Mesendoderm (in vitro differentiated cells): ENCODE results near the gene FGG.

Experiments
- DNase-seq: peaks from one replicate; pipeline ENCODE4 v3.0.0; 2013
- H2AK5ac ChIP-seq: 2 replicates; pipeline ENCODE4 v1.6.1; 2013; ENCODE audit warnings: low read length, inconsistent platforms
- H2BK120ac ChIP-seq: 2 replicates; pipeline ENCODE4 v1.6.1; 2013; ENCODE audit warnings: low read depth, mild to moderate bottlenecking, low read length, moderate library complexity, mixed read lengths
- H2BK15ac ChIP-seq: replicated peaks from 2 replicates; pipeline ENCODE4 v1.6.1; 2013; ENCODE audit warnings: low read depth, mild to moderate bottlenecking, moderate library complexity
- H2BK5ac ChIP-seq: 2 replicates; pipeline ENCODE4 v1.6.1; 2013; ENCODE audit warnings: low read length, inconsistent platforms
- H3K18ac ChIP-seq: 2 replicates; pipeline ENCODE4 v1.6.1; 2013; ENCODE audit warnings: mild to moderate bottlenecking, low read length, mixed read lengths
- H3K23ac ChIP-seq: one replicate; pipeline ENCODE4 v1.6.1; 2013; ENCODE audit warnings: low read length
- H3K27ac ChIP-seq: 2 replicates; pipeline ENCODE4 v1.5.1; 2013; ENCODE audit warnings: low read depth, mild to moderate bottlenecking, inconsistent platforms, low read length, moderate library complexity
- H3K27me3 ChIP-seq: 2 replicates; pipeline ENCODE4 v1.6.1; 2013; ENCODE audit warnings: low read length, control low read depth, mild to moderate bottlenecking, inconsistent platforms; ENCODE audit not compliant: insufficient read depth, poor library complexity
- H3K36me3 ChIP-seq: 2 replicates; pipeline ENCODE4 v1.6.1; 2013; ENCODE audit warnings: low read length, inconsistent platforms; ENCODE audit not compliant: control insufficient read depth, insufficient read depth
- H3K4ac ChIP-seq: one replicate; pipeline ENCODE4 v1.6.1; 2013; ENCODE audit warnings: low read depth, mild to moderate bottlenecking, low read length, moderate library complexity
- H3K4me1 ChIP-seq: 2 replicates; pipeline ENCODE4 v1.6.1; 2013; ENCODE audit warnings: low read depth, low read length, inconsistent platforms; ENCODE audit not compliant: control insufficient read depth
- H3K4me2 ChIP-seq: 2 replicates; pipeline ENCODE4 v1.6.1; 2013; ENCODE audit warnings: low read length
- H3K4me3 ChIP-seq: 2 replicates; pipeline ENCODE4 v1.5.1; 2013; ENCODE audit warnings: mild to moderate bottlenecking, low read length
- H3K56ac ChIP-seq: one replicate; pipeline ENCODE4 v1.6.1; 2013; ENCODE audit warnings: low read length
- H3K79me1 ChIP-seq: 2 replicates; pipeline ENCODE4 v1.6.1; 2013; ENCODE audit warnings: low read length, inconsistent platforms
- H3K79me2 ChIP-seq: 2 replicates; pipeline ENCODE4 v1.6.1; 2013; ENCODE audit warnings: mild to moderate bottlenecking, low read length; ENCODE audit not compliant: control insufficient read depth, insufficient read depth
- H3K9ac ChIP-seq: 2 replicates; pipeline ENCODE4 v1.6.1; 2013; ENCODE audit warnings: low read length, inconsistent platforms
- H4K5ac ChIP-seq: one replicate; pipeline ENCODE4 v1.6.1; 2013; ENCODE audit warnings: low read length
- H4K8ac ChIP-seq: one replicate; pipeline ENCODE4 v1.6.1; 2013; ENCODE audit warnings: low read depth, mild to moderate bottlenecking, control low read depth, low read length, moderate library complexity
- WGBS: extraction: QIAGEN DNeasy Blood & Tissue Kit; methylation state at CpG from one replicate; pipeline ENCODE4 v1.1.7; 2013; ENCODE audit warnings: low lambda C conversion rate, missing lambda C conversion rate; ENCODE audit not compliant: insufficient coverage; ENCODE audit errors: extremely low coverage; 5-methylcytosine and 5-hydroxymethylcytosine counted together

The FGG gene

DNA sequence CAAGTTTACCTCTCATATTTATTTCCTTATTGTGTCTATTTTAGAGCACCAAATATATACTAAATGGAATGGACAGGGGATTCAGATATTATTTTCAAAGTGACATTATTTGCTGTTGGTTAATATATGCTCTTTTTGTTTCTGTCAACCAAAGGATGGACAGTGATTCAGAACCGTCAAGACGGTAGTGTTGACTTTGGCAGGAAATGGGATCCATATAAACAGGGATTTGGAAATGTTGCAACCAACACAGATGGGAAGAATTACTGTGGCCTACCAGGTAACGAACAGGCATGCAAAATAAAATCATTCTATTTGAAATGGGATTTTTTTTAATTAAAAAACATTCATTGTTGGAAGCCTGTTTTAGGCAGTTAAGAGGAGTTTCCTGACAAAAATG, 43.4 kb downstream of the FGG start:
- Histone ChIP-seq H3K4ac (no peak overlapping the region), H3K79me1 (no peaks in the 10 kb centered on the region), H3K4me2 (no peak overlapping the region), H2BK120ac (no peak overlapping the region), H2BK15ac (no peak overlapping the region), H3K18ac (no peak overlapping the region), H3K79me2 (no peaks in the 10 kb centered on the region), H3K27me3 (no peaks in the 10 kb centered on the region), H3K4me1 (no peaks in the 10 kb centered on the region), H4K8ac (no peak overlapping the region), H2BK5ac (no peak overlapping the region), H2AK5ac (no peak overlapping the region), H3K4me3 (no peak overlapping the region), H3K56ac (no peak overlapping the region), H3K23ac (no peak overlapping the region), H4K5ac (no peak overlapping the region), H3K36me3 (no peaks in the 10 kb centered on the region), H3K9ac (no peak overlapping the region), H3K27ac (no peak overlapping the region)
- WGBS, result no CpG with 5 or more reads among the region's 3 CpGs
- DNase-seq, result no peak

DNA sequence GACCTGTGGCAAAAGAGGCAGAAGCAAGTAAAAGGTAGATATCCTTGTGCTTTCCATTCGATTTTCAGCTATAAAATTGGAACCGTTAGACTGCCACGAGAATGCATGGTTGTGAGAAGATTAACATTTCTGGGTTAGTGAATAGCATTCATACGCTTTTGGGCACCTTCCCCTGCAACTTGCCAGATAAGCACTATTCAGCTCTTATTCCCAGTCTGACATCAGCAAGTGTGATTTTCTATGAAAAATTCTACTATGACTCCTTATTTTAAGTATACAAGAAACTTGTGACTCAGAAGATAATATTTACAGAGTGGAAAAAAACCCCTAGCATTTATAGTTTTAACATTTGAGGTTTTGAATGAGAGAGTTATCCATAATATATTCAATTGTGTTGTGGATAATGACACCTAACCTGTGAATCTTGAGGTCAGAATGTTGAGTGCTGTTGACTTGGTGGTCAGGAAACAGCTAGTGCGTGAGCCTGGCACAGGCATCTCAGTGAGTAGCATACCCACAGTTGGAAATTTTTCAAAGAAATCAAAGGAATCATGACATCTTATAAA, 45.7 kb downstream of the FGG start:
- no peak overlapping the region for H3K18ac ChIP-seq
- no peak overlapping the region for H2BK5ac ChIP-seq
- H3K4me2 ChIP-seq, result no peak overlapping the region
- no peak overlapping the region for H3K27ac ChIP-seq
- DNase-seq, result no peak
- no peaks in the 10 kb centered on the region for H3K36me3 ChIP-seq
- H3K4me1 ChIP-seq, result no peaks in the 10 kb centered on the region
- H3K79me2 ChIP-seq, result no peaks in the 10 kb centered on the region
- H2AK5ac ChIP-seq, result no peak overlapping the region
- no peak overlapping the region for H3K23ac ChIP-seq
- no peak overlapping the region for H2BK15ac ChIP-seq
- no peak overlapping the region for H4K5ac ChIP-seq
- no peaks in the 10 kb centered on the region for H3K27me3 ChIP-seq
- H2BK120ac ChIP-seq, result no peak overlapping the region
- H3K4me3 ChIP-seq, result no peak overlapping the region
- H3K9ac ChIP-seq, result no peak overlapping the region
- WGBS, result no CpG with 5 or more reads among the region's 5 CpGs
- no peak overlapping the region for H4K8ac ChIP-seq
- H3K4ac ChIP-seq, result no peak overlapping the region
- H3K56ac ChIP-seq, result no peak overlapping the region
- H3K79me1 ChIP-seq, result no peaks in the 10 kb centered on the region

DNA sequence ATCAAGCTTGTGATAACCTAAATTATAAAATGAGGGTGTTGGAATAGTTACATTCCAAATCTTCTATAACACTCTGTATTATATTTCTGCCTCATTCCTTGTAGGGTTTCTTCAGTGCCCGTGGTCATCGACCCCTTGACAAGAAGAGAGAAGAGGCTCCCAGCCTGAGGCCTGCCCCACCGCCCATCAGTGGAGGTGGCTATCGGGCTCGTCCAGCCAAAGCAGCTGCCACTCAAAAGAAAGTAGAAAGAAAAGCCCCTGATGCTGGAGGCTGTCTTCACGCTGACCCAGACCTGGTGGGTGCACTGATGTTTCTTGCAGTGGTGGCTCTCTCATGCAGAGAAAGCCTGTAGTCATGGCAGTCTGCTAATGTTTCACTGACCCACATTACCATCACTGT, 46.8 kb downstream of the FGG start:
- H3K9ac ChIP-seq, result no peak overlapping the region
- H3K36me3 ChIP-seq, result no peaks in the 10 kb centered on the region
- no peak overlapping the region for H3K4ac ChIP-seq
- no peaks in the 10 kb centered on the region for H3K79me1 ChIP-seq
- H2BK15ac ChIP-seq, result no peak overlapping the region
- no peak overlapping the region for H2BK5ac ChIP-seq
- H2AK5ac ChIP-seq, result no peak overlapping the region
- H4K5ac ChIP-seq, result no peak overlapping the region
- H2BK120ac ChIP-seq, result no peak overlapping the region
- H3K79me2 ChIP-seq, result no peaks in the 10 kb centered on the region
- H4K8ac ChIP-seq, result no peak overlapping the region
- H3K4me2 ChIP-seq, result no peak overlapping the region
- no peak overlapping the region for H3K18ac ChIP-seq
- no peak overlapping the region for H3K27ac ChIP-seq
- H3K27me3 ChIP-seq, result no peaks in the 10 kb centered on the region
- DNase-seq, result no peak
- H3K23ac ChIP-seq, result no peak overlapping the region
- no peak overlapping the region for H3K4me3 ChIP-seq
- no CpG with 5 or more reads among the region's 6 CpGs for WGBS
- H3K56ac ChIP-seq, result no peak overlapping the region
- H3K4me1 ChIP-seq, result no peaks in the 10 kb centered on the region

DNA sequence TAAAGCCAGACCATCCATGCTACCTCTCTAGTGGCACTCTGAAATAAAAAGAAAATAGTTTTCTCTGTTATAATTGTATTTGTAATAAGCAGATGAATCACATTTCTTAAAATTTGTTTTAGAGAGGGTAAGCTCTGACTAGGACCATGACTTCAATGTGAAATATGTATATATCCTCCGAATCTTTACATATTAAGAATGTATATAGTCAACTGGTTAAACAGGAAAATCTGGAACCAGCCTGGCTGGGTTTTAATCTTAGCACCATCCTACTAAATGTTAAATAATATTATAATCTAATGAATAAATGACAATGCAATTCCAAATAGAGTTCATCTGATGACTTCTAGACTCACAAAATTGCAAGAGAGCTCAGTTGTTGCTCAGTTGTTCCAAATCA, 48.1 kb downstream of the FGG start:
- Histone ChIP-seq H2BK5ac (no peak overlapping the region), H2AK5ac (no peak overlapping the region), H3K4me2 (no peak overlapping the region), H4K5ac (no peak overlapping the region), H3K18ac (no peak overlapping the region), H3K4me3 (no peak overlapping the region), H3K79me2 (no peaks in the 10 kb centered on the region), H4K8ac (no peak overlapping the region), H3K27ac (no peak overlapping the region), H3K4ac (no peak overlapping the region), H3K79me1 (no peaks in the 10 kb centered on the region), H2BK120ac (no peak overlapping the region), H3K36me3 (no peaks in the 10 kb centered on the region), H3K27me3 (no peaks in the 10 kb centered on the region), H2BK15ac (no peak overlapping the region), H3K4me1 (no peaks in the 10 kb centered on the region), H3K23ac (no peak overlapping the region), H3K9ac (no peak overlapping the region), H3K56ac (no peak overlapping the region)
- no peak for DNase-seq
- no CpG with 5 or more reads among the region's 1 CpG for WGBS

DNA sequence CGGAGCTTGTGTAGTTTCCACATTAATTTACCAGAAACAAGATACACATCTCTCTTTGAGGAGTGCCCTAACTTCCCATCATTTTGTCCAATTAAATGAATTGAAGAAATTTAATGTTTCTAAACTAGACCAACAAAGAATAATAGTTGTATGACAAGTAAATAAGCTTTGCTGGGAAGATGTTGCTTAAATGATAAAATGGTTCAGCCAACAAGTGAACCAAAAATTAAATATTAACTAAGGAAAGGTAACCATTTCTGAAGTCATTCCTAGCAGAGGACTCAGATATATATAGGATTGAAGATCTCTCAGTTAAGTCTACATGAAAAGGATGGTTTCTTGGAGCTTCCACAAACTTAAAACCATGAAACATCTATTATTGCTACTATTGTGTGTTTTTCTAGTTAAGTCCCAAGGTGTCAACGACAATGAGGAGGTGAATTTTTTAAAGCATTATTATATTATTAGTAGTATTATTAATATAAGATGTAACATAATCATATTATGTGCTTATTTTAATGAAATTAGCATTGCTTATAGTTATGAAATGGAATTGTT, 49.7 kb downstream of the FGG start, which contains the start of gene FGB:
FGB (plus strand) TSS at position 315 of the 558 bp plus-strand sequence; CDS start at position 323, 8 bp downstream.
- no peak within 1 kb of the TSS for H3K27ac ChIP-seq
- H3K9ac ChIP-seq, result no peak within 1 kb of the TSS
- no peak within 1 kb of the TSS for H3K4me3 ChIP-seq

DNA sequence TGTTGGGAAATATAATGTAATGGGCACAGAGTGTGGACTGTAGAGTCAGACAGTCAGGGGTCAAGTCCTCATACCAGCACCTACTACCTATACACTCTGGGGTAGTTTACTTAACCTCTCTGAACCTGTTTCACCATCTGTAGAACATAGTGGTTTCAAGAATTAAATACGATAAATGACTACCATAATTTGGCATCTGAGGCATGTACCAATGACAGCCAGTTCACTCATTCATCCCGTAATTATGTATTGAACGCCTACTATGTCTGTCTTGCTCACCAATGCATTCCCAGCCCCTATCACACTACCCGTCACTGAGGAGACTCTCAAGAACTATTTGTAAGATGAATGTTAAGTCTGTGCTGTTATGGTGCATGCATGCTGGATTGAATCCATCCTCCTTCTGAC, 51.6 kb downstream of the FGG start:
- H2AK5ac ChIP-seq, result no peak overlapping the region
- DNase-seq, result no peak
- H3K27ac ChIP-seq, result no peak overlapping the region

More for the DNA sequence above, 49.7 kb downstream of the FGG start, which contains the start of gene FGB:
- H2BK15ac ChIP-seq, result no peak within 1 kb of the TSS
- no peak within 1 kb of the TSS for H4K5ac ChIP-seq
- H3K4me1 ChIP-seq, result no peaks in the 10 kb centered on the region
- no peak within 1 kb of the TSS for H3K4me2 ChIP-seq
- H3K79me1 ChIP-seq, result no peaks in the 10 kb centered on the region
- no peak within 1 kb of the TSS for H2BK120ac ChIP-seq
- WGBS, result no CpG with 5 or more reads among the region's 2 CpGs
- no peaks in the 10 kb centered on the region for H3K36me3 ChIP-seq
- H3K27me3 ChIP-seq, result no peaks in the 10 kb centered on the region
- no peaks in the 10 kb centered on the region for H3K79me2 ChIP-seq
- no peak within 1 kb of the TSS for H2AK5ac ChIP-seq
- no peak for DNase-seq
- no peak within 1 kb of the TSS for H4K8ac ChIP-seq
- no peak within 1 kb of the TSS for H2BK5ac ChIP-seq
- no peak within 1 kb of the TSS for H3K56ac ChIP-seq
- H3K18ac ChIP-seq, result no peak within 1 kb of the TSS
- H3K23ac ChIP-seq, result no peak within 1 kb of the TSS
- H3K4ac ChIP-seq, result no peak within 1 kb of the TSS

More for the DNA sequence above, 51.6 kb downstream of the FGG start:
- H4K5ac ChIP-seq, result no peak overlapping the region
- H3K4ac ChIP-seq, result no peak overlapping the region
- no peak overlapping the region for H2BK120ac ChIP-seq
- no peaks in the 10 kb centered on the region for H3K36me3 ChIP-seq
- no peak overlapping the region for H2BK5ac ChIP-seq
- H3K4me1 ChIP-seq, result no peaks in the 10 kb centered on the region
- no peaks in the 10 kb centered on the region for H3K27me3 ChIP-seq
- no peaks in the 10 kb centered on the region for H3K79me2 ChIP-seq
- no peak overlapping the region for H3K9ac ChIP-seq
- H3K23ac ChIP-seq, result no peak overlapping the region
- H3K4me3 ChIP-seq, result no peak overlapping the region
- no peak overlapping the region for H3K18ac ChIP-seq
- no peaks in the 10 kb centered on the region for H3K79me1 ChIP-seq
- no peak overlapping the region for H2BK15ac ChIP-seq
- no peak overlapping the region for H3K4me2 ChIP-seq
- H3K56ac ChIP-seq, result no peak overlapping the region
- WGBS, result no CpG with 5 or more reads among the region's 4 CpGs
- H4K8ac ChIP-seq, result no peak overlapping the region
